ENCODE data around the gene ADAM19.

Gene ADAM19

DNA sequence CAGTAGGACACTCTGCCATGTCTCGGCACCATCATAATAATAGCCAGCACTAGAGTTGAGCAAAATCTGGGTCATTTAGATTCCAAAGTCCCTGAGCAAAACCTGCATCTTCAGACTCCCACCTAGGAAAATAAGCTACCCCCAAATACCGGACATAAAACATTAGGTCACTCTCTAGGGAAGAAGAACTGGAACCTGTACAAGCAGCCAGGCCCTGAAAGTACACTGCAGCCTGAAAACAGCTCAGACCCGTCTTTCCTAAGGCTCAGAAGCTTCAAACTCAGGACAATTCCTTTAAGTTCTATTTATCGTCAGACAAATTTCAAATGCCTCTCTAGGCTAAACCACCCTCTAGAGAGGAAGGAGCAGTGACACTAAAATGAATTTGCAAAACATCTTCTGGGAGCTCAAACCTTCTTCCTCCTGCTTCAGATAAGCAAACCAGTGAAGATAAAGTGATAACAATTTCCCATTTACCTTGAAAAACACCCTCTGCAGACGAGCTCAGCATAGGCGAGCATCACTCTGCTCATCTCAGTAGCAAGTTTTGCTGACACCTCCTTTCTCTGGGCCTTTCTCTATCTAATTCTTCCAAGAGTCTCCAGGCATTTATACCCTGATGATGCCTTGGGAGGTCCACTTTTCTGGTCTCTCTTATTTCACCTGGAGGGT, 34.0 kb downstream of the ADAM19 start:
- DNase-seq = no peak

DNA sequence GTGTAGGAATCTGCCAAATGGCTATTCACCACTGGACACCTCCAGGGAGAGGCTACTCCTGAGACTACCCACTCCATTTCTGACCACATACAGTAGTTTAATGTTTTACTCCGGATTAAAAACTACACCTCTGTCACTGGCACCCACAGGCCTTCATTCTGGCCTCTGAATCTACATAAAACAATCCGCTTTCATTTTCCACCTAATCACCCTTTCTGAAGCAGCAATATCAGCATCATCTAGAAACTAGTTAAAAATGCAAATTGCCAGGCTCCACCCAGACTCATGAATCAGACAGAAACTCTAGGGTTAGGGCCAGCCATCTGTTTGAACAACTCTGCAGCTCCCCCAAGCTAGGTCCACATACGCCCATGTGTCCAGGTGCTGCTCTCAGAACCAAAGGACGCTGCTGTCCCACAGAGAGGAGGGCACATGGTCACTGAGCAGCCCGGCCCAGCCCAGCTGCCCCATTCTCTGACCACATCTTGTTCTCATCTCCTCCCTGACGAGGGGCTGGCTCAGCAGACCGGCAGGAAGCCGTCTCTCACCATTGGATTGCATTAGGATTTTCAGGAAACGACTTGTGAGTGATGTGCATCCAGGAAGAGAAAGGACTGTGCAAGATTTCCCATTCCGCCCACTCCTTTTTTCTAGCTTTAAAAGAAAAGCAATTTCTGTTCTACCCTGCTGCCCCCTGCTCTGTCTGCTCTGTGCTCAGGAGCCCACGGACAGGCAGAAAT, 34.7 kb downstream of the ADAM19 start:
- DNase-seq = no peak

DNA sequence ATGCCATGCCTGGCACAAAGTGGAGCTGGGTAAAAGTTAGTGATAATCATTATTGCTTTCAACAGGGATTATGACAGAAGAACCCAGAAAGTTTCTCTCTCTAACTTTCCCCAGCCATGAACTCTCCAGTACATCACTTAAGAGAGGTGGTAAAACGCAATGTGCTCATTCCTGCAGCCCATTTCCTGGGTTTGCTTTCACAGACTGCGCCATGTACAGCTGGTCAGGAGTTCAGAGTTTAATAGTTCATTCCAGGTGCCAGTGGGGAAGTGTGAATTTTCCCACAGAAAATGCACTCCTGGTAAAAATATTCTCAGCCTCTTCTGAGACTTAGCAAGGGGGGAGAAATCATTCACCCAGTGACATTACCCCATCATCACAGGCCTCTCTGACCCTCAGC, 35.5 kb downstream of the ADAM19 start:
- DNase-seq = no peak

DNA sequence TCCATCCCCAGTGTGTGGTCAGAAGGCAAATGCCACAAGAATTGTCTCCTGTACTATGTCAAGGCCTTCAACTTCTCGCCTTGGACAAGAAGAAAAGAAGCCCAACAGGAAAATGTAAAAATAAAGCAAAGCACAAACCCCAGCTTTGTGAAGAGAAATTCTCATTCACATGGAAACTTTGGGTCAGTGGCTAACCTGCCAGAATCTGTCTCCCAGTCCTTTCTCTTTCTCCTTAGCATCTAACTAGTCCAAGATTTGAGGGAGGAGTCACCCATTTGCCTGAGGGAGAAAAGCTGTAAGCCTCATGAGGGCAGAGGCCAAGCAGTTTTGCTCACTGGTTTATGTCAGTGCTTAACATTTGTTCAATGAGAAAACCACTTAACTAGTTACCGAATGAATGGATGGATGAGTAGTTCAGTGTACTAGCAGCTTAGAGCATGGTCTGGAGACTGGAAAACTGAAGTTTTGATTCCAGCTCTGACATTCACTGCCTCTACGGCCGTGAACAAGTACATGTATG, 36.0 kb downstream of the ADAM19 start:
- no peak for DNase-seq

DNA sequence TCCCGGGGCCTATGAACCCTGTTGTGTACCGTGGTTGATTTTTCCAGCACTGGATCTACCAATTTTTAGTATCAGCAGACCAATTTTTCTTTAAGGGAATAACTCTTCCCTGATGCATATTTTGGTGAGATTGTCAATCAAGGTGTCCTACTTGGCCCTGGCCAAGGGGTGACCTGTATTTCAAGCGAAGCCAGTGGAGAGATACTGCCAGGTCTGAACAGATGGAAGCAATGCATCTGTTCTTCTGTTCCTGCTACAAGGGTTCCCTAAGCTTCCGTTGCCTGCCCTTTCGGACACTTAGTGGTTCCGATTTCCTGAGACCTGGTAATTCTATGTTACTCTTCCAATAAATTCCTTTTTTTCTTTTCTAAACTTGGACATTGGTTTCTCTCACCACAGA, 37.3 kb downstream of the ADAM19 start:
- no peak for DNase-seq

DNA sequence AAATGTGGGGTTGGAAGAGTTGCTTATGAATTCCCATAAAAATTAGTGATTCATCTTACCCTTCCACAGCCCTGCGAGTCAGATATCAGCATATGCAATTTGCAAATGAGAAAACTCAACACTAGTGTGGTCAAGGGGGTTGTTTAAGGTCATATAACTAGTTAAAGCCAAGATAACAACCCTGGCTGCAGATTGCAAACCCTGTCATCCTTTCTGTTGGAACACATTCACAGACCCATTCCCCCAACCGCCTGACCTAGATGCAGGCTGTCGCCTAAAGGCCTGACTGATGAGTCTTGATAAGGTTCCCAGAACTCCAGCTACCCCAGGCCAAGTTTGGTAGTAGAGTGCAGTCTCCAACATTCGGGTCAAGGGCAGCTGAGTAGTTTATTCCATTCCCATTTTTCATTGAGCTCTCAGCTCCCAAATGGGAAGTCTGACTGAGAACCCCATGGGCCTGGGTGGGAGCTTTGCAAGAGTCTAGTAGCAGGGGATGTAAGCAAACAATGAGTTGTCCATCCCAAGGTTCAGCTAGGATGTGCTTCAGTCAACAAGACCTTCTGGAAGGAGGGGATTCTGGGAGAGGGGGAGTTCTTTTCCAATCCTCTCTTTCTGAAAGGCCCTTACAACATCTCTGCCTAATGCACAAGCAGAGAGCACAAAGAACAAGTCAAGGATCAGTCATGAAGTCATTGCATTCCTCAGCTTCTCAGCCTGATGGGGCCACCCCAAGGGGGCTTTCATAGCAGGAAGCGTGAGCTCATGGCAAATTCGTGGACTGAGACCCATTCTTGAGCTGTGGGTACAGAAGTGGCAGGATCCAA, 40.3 kb downstream of the ADAM19 start:
- no peak for DNase-seq

DNA sequence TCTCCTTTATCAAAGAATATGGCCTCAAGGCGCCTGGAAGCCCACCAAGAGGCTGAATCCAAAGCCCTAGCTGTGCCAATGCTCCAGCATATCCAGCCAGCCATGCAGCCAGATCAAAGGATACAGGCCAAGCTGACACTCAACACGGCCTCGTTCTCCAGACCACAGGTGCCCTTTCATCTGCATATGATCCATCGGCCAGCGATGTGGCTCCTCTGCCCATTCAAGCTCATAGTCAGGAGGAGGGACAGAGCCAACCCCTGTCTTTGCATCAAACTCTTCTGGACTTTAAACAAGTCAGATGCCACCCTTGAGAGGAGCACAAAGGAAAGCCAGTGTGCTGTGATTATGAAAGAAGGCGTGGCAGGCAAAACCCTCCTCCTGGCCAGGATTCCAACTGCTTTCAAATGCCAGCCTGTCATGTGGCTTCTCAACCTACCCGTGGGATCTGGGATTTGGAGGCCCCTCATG, 42.5 kb downstream of the ADAM19 start:
- DNase-seq = no peak

DNA sequence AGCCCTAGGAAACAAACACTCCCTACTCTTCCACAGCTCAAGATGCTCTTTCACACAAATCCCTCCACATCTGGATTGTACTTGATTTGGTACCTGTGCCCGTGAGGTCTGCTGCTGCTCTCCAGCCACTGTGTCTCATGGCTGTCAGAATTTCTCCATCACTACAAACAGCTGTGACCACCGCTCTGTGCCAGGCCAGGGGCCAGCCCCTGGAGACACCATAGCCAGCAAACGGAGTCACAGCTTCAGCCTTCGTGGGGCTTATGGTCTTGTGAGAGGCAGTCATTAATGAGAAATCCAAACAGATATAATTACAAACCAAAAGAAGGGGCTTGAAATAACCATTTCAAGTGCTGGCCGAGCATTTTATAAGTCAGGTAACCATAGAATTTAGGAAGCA, 43.6 kb downstream of the ADAM19 start:
- no peak for DNase-seq

DNA sequence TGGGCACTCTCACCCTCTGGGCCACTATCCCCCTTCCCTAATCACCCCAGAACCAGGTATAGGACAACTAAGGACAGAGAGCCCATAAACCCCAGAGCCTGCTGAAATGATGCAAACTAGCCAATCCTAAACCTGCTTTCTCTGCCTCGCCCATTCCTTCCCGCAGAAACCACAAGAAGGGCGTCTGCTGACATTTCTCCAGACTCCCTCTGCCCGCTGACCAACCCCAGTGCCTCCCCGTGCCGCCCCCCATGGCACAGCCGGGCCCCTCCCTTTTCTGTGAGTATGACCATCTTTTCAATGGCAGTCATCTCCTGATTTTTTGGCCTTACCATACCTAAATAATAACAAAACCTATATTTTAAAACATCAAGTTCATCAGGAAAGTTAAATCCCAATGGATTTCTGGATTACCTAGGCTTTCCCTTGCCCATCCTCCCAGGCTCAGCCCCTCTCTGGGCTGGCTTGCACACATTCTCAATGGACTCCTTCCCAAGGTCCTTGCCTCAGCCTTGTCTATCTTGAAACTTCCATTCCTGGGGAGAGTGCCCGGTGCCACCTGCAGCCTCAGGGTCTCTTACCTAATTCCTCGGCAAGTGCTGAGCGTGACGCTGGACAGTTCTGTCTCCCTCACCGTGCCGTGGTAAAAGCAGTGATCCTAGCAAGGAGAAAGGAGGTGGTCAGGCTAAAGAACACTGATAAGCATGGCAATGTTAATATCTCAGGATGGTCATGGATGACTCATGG, 45.2 kb downstream of the ADAM19 start:
- DNase-seq = no peak

DNA sequence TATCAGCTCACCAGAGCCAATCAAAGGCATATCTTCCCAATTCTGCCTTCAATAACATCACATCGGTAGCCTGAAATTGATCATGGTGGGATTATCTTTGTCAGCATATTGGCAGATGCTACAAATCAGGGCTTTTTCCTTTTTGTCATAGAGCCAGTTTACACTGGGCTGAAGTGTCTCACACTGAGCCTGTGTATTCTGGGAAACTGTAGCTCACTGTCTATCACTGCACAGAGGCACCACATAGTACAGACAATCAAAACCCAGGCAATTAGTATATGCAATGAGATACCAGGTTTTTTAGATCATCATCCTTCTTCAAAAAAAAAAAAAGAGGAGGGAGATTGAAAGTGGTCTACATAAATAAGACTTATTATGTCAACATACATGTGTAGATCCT, 46.6 kb downstream of the ADAM19 start:
- no peak for DNase-seq

DNA sequence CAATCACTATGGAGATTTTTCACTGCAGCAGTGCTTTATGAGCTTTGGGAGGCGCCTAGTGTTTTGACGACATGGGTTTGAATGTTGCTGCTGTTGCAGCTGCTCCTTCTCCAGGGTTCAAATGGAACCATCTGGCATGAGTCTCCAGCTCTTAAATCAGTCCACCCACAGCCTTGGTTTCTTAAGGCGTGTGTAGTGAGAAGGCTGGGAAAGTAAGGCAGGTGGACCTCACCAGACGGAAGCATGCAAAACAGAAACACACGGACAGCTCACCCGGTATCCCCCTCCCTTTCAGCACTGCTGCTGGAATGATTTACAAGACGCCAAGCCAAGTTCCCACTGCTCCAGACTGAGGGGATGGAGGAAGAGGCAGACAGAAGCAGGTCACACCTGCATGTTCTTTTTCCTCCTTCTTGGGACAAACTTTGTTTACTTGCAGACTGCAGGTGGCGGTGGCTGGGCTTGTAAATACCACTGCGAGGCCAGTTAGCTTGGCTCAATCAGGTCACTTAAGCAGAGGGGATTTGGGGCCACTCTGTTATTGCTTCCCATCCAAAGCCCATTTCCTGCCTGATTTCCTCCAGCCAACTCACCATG, 47.4 kb downstream of the ADAM19 start:
- no peak for DNase-seq

DNA sequence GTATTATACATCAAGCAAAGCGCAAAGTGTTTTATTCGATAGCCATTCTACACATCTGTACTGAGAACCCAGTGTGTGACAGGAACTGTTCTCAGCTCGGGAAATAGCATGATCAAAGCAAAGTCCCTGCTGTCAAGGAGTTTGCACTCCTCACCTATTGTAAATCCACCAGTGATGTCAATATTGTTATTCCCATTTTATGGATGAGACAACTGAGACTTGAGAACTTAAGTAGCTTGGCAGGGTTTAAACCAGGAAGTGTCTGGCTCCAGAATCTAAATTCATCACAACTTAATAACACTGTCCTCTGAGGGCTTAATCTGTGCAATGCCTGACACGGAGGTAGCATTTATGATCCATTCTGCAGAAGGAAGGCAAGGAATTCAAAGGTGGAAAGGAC, 50.7 kb downstream of the ADAM19 start:
- DNase-seq = no peak

DNA sequence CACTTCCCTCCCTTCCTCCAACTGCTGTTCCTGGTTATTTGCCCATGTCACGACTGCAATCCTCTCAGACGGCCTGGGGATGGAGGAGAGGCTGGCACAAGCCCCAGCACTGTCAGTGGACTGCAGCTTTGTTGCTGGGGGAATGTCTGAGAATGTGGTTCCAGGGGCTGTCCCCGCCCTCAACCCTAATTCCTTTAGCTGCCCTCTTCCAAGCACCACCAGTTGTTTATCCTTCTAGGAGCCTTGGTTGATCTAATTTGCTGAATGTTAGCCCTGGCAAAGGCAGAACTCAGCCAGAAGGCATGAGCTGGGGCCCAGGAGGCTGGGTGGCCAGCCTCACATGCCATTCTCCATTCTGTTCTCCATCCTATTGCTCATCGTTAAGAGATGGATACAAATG, 51.6 kb downstream of the ADAM19 start:
- DNase-seq = no peak

DNA sequence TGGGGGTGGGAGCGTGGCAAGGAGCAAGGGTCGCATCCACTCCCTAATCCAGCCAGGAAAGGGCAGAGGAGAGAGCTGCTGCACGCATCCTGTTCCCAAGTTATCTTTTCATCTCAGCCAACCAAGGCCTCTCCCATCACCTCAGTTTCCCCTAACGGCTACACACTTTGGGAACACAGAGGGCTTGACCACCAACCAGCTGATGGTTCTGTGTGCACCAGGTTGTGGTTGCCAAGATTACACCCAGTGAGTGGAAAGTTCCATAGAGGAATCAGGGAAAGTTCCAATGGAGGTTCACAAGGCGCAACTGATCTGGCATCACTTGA, 53.9 kb downstream of the ADAM19 start:
- no peak for DNase-seq

DNA sequence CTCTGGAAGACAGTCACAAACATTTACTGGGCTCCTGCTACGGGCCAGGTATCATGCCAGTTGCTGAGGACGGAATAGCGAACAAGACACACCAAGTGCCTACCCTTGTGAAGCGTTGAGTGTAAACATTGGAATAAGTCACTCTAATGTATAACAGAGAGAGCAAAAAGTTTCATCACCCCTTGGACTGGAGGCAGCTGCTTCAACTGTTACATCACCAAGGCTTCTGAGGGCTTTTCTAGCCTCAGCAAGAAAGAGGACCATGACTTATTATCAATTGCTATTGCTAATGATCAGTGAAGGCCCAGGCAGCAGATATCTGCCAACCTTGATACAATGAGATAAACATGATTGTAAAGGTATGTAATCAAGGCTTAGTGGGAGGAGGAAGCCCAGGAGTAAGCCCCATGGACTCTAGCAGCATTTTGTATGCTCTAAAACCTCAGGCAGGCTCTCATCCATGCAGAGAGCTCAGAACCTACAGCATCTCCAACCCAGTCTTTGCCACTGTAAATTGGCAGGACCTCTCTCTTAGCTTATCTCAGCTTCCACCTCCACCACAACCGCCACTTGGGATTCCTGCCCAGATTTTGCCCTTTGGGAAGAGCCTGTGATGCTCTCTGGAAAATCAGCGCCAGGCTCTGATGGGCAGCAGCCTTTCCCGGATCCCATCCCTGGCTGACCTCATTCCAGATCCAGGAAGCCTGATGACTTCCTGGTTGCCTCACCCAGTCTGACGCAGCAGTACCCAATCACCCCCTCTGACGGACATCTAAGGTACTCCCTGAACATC, 54.5 kb downstream of the ADAM19 start:
- DNase-seq = no peak

DNA sequence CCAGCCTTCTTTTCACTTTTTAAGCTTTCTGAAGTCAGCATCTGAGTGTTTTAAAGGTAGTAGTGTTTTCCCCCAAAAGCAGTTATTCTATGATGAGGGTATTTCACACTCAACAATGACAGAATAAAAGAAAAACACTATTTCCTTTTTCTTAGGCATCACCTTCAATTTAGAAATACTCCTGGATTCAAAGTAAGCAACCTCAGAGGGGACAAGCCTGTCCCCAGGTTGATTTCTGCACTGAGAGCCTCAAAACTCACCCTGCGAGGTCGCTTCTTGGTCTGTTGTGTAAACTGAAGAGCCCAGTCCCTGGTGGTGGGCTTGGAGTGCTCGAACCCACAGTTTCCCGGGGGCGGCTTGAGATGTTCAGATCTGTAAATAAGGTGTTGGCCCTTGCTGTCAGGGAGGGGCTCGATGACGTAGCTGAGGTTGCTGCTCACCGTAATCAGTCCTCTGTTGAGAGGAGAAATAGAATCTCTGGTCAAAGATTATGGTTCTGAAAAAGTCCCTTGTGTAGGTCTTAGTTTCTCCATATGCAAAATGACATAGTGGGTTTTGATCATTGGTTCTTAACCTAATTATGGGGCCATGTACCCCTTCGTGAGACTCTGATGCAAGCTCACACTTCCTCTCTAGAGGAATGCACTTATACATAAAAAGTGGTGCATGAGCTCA, 55.9 kb downstream of the ADAM19 start:
- no peak for DNase-seq

DNA sequence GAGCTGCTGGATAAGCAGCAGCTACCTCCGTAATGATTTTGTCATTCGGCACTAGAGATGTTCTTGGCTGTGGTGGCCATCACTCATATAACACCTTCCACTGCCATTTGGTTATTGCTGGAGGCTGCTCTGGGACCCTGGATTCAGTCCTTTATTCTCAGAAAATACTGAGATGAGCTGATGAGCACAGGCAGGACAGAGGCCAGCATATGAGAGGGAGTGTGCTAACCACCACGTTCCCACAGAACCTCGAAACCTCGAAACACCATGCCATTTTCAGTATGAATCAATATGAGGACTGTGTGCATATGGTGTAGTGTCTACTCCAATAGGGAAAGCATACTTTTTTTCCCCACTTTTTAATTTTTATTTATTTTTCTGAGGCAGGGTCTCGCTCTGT, 56.6 kb downstream of the ADAM19 start:
- no peak for DNase-seq

DNA sequence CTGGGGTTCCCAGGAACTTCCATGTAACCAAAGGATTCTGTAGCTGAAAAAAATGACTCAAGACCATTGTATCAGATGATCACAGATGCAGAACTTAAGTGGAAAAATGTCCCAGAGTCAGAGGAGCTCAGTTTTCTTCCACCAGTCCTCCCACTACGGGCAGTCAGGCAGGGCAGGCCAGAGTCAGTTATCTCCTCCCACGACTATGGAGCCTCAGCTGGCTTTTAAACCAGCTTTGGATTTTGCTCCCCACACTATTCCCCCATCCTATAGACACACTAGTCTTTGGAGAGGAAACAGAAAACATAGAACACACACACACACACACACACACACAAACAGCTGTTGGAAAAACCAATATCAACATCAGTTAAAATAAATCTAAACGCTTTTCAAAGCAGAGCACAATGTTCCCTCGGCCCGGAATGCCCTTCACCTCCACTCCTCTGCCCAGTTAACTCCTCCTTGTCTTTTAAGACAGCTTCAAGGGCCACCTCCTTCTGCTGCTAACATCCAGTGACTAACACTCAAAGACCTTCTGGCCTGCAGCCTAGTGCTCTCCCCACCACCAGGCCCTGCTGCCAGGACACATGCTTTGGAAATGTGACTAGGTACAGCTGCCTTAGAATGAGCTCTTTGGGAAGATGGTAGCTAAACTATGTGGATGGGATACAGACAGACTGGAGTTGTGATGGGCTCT, 58.8 kb downstream of the ADAM19 start:
- no peak for DNase-seq

DNA sequence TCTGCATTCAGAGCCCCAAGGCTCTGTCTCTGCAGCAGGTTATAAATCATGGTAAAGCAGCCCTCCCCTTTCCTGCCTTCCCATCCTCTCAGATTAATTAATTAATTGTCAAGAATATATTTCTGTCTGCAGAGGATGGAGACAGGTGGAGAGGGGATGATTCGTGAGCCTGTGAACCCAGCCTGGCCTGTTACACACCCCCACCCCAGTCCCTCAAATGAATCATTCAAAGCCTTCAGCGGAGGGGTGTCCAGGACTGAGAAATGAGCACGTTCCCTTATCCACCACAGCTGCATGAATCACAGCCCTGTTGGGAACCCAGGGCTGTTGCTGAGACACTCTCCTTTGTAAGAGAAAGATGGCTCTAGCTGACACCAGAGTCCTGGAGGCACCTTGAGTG, 59.6 kb downstream of the ADAM19 start:
- DNase-seq = no peak

DNA sequence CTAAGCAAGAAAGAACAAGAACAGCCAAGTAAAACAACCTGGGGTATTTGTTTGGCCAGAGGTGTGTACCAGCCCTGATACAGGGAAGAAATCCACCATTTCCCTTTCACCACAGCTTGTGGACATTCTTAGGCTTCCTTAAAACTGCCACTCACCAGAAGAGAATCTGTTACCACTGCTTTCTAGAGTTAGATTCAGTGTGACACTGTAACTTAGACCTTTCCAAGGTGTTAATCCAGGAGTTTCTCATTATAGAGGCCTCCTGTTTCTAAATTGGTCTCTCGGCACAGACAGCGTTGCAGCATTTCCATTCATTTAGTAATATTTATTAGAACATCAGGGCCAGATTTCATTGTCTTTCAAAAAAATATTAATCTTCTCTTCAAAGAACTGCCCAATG, 60.6 kb downstream of the ADAM19 start:
- no peak for DNase-seq

DNA sequence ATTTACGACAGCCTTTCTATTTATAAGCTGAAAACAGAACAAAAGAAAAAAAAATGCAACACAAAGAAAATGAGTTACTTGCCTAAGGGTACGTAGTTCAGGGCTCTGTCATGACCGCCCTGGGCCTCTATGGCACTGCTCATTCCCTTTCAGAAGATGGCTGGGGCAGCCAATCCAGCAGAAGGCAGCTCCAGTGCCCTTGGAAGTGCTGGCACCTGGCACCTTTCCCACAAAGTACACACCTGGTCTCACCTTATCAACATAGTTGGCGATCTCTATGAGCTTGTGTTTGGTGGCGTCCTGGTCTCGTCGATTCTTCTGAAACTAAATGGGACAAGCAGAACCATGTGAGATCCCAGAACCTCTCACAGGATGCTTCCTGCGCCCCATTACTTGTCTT, 62.4 kb downstream of the ADAM19 start:
- DNase-seq = no peak

Data from NCI-H1436 (cell line).